ENCODE results near the gene CMTM7. TPM values are rescaled to one million over a fixed set of nuclear protein-coding genes. Genes with fewer than 3 reads are reported as not detected.

The CMTM7 gene
- total RNA-seq, 1 donor from 2014 or later: 11.8 TPM

GRCh38 chr3:32428092-32429068 is 36.7 kb downstream of the CMTM7 start:
- no peak overlapping the region for H3K9ac ChIP-seq
- H3K27me3 ChIP-seq: no peaks in the 10 kb centered on the region
- no peaks in the 10 kb centered on the region for H3K9me3 Mint-ChIP-seq

GRCh38 chr3:32430900-32431299 is 39.2 kb downstream of the CMTM7 start:
- TF ChIP-seq, protein P1, sequence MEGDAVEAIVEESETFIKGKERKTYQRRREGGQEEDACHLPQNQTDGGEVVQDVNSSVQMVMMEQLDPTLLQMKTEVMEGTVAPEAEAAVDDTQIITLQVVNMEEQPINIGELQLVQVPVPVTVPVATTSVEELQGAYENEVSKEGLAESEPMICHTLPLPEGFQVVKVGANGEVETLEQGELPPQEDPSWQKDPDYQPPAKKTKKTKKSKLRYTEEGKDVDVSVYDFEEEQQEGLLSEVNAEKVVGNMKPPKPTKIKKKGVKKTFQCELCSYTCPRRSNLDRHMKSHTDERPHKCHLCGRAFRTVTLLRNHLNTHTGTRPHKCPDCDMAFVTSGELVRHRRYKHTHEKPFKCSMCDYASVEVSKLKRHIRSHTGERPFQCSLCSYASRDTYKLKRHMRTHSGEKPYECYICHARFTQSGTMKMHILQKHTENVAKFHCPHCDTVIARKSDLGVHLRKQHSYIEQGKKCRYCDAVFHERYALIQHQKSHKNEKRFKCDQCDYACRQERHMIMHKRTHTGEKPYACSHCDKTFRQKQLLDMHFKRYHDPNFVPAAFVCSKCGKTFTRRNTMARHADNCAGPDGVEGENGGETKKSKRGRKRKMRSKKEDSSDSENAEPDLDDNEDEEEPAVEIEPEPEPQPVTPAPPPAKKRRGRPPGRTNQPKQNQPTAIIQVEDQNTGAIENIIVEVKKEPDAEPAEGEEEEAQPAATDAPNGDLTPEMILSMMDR (IDR thresholded peaks at IDR 0.05): no peak
- TF ChIP-seq EZH2 (IDR thresholded peaks at IDR 0.05) (no peak), EZH2phosphoT487 (IDR thresholded peaks at IDR 0.05) (no peak)
- Histone ChIP-seq H3K36me3 (no peaks in the 10 kb centered on the region), H3K79me2 (ENCODE audit: low read depth) (no peaks in the 10 kb centered on the region), H3K4me1 (no peaks in the 10 kb centered on the region), H3K9me3 (ENCODE audit: low read depth) (no peaks in the 10 kb centered on the region), H2AFZ (replicated peaks) (no peak overlapping the region), H3K4me2 (no peak overlapping the region), H3K27ac (no peak overlapping the region), H3F3A (ENCODE audit: low read depth) (no peaks in the 10 kb centered on the region), H3K27me3 (no peaks in the 10 kb centered on the region), H3K4me3 (no peak overlapping the region), H3K9ac (no peak overlapping the region), H4K20me1 (ENCODE audit: low read depth) (no peaks in the 10 kb centered on the region)
- H3K4me1 Mint-ChIP-seq: peaks cover 13% of the 10 kb centered on the region
- no peak overlapping the region for H3K27ac Mint-ChIP-seq
- H3K4me3 Mint-ChIP-seq: no peak overlapping the region
- no peaks in the 10 kb centered on the region for H3K9me3 Mint-ChIP-seq
- no peaks in the 10 kb centered on the region for H3K36me3 Mint-ChIP-seq
- H3K27me3 Mint-ChIP-seq (ENCODE audit: insufficient read depth, low read depth): peaks cover 4% of the 10 kb centered on the region
- no peak for DNase-seq (ENCODE audit: low spot score)

More at GRCh38 chr3:32428092-32429068, 36.7 kb downstream of the CMTM7 start:
- Histone ChIP-seq H3K4me2 (no peak overlapping the region), H3K36me3 (no peaks in the 10 kb centered on the region), H3K79me2 (ENCODE audit: low read depth) (no peaks in the 10 kb centered on the region), H3K27ac (no peak overlapping the region), H3K4me3 (no peak overlapping the region), H3F3A (ENCODE audit: low read depth) (no peaks in the 10 kb centered on the region), H3K9me3 (ENCODE audit: low read depth) (no peaks in the 10 kb centered on the region), H3K4me1 (no peaks in the 10 kb centered on the region), H2AFZ (replicated peaks) (no peak overlapping the region), H4K20me1 (ENCODE audit: low read depth) (no peaks in the 10 kb centered on the region)
- H3K27me3 Mint-ChIP-seq (ENCODE audit: insufficient read depth, low read depth): peaks cover 7% of the 10 kb centered on the region
- H3K4me1 Mint-ChIP-seq: peaks cover 15% of the 10 kb centered on the region
- TF ChIP-seq, protein P1 (IDR thresholded peaks at IDR 0.05): no peak
- TF ChIP-seq EZH2 (IDR thresholded peaks at IDR 0.05) (no peak), EZH2phosphoT487 (IDR thresholded peaks at IDR 0.05) (no peak)
- H3K36me3 Mint-ChIP-seq: peaks cover 3% of the 10 kb centered on the region
- DNase-seq (ENCODE audit: low spot score): no peak
- no peak overlapping the region for H3K27ac Mint-ChIP-seq
- H3K4me3 Mint-ChIP-seq: no peak overlapping the region

DNA sequence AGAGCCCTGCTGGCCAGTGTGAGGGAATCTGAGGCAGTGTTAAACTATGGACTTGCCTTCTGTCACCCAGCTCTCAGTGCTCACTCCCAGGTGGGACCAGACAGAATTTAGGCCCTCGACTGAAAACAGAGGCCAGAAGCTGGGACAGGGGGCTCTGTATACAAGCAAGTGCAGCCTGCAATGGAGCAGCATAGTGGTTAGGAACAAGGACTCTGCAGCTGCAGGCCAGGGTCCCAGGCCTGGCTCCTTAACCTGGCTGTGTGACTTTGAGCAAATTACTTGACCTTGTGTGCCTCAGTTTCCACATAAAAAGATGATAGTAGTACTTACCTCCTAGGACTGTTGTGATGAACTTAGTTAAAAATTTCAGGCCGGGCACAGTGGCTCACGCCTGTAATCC is 39.8 kb downstream of the CMTM7 start:
- TF ChIP-seq EZH2 (IDR thresholded peaks at IDR 0.05) (no peak), EZH2phosphoT487 (IDR thresholded peaks at IDR 0.05) (no peak)
- TF ChIP-seq, protein P1 (IDR thresholded peaks at IDR 0.05): no peak
- no peak for DNase-seq (ENCODE audit: low spot score)
- Histone ChIP-seq H2AFZ (replicated peaks) (no peak overlapping the region), H3K4me3 (no peak overlapping the region), H3K36me3 (no peaks in the 10 kb centered on the region), H3K9ac (no peak overlapping the region), H3K27me3 (no peaks in the 10 kb centered on the region), H3K27ac (no peak overlapping the region), H3K79me2 (ENCODE audit: low read depth) (no peaks in the 10 kb centered on the region), H3K4me1 (no peaks in the 10 kb centered on the region), H4K20me1 (ENCODE audit: low read depth) (no peaks in the 10 kb centered on the region), H3K4me2 (no peak overlapping the region), H3F3A (ENCODE audit: low read depth) (no peaks in the 10 kb centered on the region), H3K9me3 (ENCODE audit: low read depth) (no peaks in the 10 kb centered on the region)
- no peaks in the 10 kb centered on the region for H3K9me3 Mint-ChIP-seq
- H3K4me3 Mint-ChIP-seq: no peak overlapping the region
- H3K36me3 Mint-ChIP-seq: no peaks in the 10 kb centered on the region
- peaks cover 4% of the 10 kb centered on the region for H3K27me3 Mint-ChIP-seq (ENCODE audit: insufficient read depth, low read depth)
- no peak overlapping the region for H3K27ac Mint-ChIP-seq
- peaks cover 16% of the 10 kb centered on the region for H3K4me1 Mint-ChIP-seq

All from neural progenitor cell (in vitro differentiated cells).